RWPE2 (cell line): ENCODE results near the gene ACYP2.

Experiments
- ATAC-seq: fragments of 200-7000 bp; cut with Tn5 transposase; 3 replicates; pipeline ENCODE4 v1.9.1; 2021; ENCODE audit warnings: low read depth
- DNase-seq: peaks from one replicate; pipeline ENCODE4 v3.0.0-alpha.2; 2020; ENCODE audit warnings: low spot score
- H3K27ac ChIP-seq: fragments of 450-650 bp; 2 replicates; pipeline ENCODE4 v1.5.1; 2017; ENCODE audit warnings: mild to moderate bottlenecking; ENCODE audit not compliant: poor library complexity, severe bottlenecking
- H3K27me3 ChIP-seq: fragments of 250-450 bp; sonication (Bioruptor Pico); 2 replicates; pipeline ENCODE4 v1.5.1; 2021; ENCODE audit warnings: mild to moderate bottlenecking, moderate library complexity; ENCODE audit not compliant: insufficient read depth, poor library complexity, severe bottlenecking
- H3K36me3 ChIP-seq: fragments of 250-450 bp; sonication (Bioruptor Pico); 2 replicates; pipeline ENCODE4 v1.5.1; 2020; ENCODE audit warnings: low read depth, mild to moderate bottlenecking, moderate library complexity
- H3K4me1 ChIP-seq: fragments of 250-450 bp; sonication (Bioruptor Pico); 2 replicates; pipeline ENCODE4 v1.5.1; 2021; ENCODE audit warnings: mild to moderate bottlenecking, moderate library complexity; ENCODE audit not compliant: insufficient read depth, poor library complexity, severe bottlenecking
- H3K4me3 ChIP-seq: fragments of 250-450 bp; sonication (Bioruptor Pico); 2 replicates; pipeline ENCODE4 v1.5.1; 2021; ENCODE audit warnings: mild to moderate bottlenecking, moderate library complexity; ENCODE audit not compliant: severe bottlenecking
- H3K9me3 ChIP-seq: fragments of 250-450 bp; sonication (Bioruptor Pico); 2 replicates; pipeline ENCODE4 v1.5.1; 2021; ENCODE audit warnings: mild to moderate bottlenecking, moderate library complexity; ENCODE audit not compliant: severe bottlenecking
- TF ChIP-seq, protein P1 (sequence below): fragments of 450-650 bp; IDR thresholded peaks from one replicate; pipeline ENCODE4 v1.5.1; 2017; ENCODE audit warnings: mild to moderate bottlenecking, moderate library complexity; ENCODE audit not compliant: poor library complexity, severe bottlenecking

The ACYP2 gene

DNA sequence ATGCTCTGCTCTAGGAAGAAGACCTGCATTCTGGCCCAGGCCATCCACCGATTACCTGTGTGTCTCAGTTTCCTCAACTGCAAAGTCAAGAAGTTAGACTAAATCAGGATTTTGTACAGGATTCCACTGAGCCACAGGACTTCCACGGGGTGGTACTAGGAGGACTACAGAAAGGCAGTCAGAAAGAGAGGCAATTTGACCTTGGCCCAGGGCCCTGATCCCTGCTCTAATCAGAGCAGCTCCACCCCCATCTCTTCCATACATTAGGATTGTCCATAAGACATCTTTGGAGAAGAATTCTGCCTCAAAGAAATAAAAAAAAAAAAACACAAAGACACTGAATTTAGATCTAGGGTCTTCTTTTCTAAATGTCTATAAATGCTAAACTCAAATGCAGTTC lies 193.4 kb downstream of the ACYP2 start:
- ATAC-seq, result no peak

DNA sequence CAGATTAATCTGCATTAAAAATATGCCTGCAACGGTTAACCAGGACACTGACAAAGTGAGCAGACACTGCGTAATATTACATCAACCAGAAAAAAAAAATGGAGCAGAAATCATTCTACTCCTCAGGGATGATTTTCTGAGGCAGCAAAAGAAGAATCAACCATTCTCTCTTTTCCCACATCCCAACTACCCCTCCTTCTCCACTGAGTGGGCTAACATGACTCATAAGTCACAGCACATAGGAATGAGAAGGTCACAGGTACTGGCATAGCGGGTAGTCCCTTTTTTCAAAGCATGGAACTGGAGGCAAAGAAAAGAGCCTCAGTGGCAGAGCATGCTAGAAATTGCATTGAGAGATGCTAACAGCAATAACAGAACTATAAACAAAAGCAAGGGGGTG lies 194.9 kb downstream of the ACYP2 start:
- TF ChIP-seq, protein P1, sequence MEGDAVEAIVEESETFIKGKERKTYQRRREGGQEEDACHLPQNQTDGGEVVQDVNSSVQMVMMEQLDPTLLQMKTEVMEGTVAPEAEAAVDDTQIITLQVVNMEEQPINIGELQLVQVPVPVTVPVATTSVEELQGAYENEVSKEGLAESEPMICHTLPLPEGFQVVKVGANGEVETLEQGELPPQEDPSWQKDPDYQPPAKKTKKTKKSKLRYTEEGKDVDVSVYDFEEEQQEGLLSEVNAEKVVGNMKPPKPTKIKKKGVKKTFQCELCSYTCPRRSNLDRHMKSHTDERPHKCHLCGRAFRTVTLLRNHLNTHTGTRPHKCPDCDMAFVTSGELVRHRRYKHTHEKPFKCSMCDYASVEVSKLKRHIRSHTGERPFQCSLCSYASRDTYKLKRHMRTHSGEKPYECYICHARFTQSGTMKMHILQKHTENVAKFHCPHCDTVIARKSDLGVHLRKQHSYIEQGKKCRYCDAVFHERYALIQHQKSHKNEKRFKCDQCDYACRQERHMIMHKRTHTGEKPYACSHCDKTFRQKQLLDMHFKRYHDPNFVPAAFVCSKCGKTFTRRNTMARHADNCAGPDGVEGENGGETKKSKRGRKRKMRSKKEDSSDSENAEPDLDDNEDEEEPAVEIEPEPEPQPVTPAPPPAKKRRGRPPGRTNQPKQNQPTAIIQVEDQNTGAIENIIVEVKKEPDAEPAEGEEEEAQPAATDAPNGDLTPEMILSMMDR, result no peak
- no peak for DNase-seq
- ATAC-seq, result no peak

More for the DNA sequence above, 193.4 kb downstream of the ACYP2 start:
- no peak overlapping the region for H3K4me3 ChIP-seq
- H3K9me3 ChIP-seq, result no peaks in the 10 kb centered on the region
- TF ChIP-seq, protein P1, result no peak
- DNase-seq, result no peak
- no peaks in the 10 kb centered on the region for H3K27me3 ChIP-seq
- H3K36me3 ChIP-seq, result no peaks in the 10 kb centered on the region
- peaks cover 10% of the 10 kb centered on the region for H3K4me1 ChIP-seq
- H3K27ac ChIP-seq, result no peak overlapping the region

DNA sequence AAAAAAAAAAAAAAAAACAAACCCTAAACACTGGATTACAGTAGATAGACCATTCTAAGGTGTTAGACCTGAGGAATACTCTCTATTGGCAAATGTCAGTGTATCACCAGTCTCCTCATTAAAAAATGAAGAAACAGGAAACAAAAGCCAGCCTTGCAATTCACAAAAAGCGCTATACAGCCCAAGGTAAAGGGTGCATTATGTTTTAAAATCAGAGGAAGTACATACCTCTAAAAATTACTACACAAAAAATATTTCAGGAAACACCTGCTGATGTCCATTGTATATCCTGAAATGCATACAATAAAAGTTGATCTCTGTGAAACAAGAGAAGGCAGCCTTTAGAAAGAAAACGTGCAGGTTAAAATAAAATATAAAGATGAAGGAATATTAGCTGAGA lies 195.5 kb downstream of the ACYP2 start:
- Histone ChIP-seq H3K9me3 (no peaks in the 10 kb centered on the region), H3K4me3 (no peak overlapping the region), H3K4me1 (peaks cover 10% of the 10 kb centered on the region), H3K27me3 (no peaks in the 10 kb centered on the region), H3K36me3 (no peaks in the 10 kb centered on the region), H3K27ac (no peak overlapping the region)
- TF ChIP-seq, protein P1, result no peak
- no peak for DNase-seq
- no peak for ATAC-seq

More for the DNA sequence above, 194.9 kb downstream of the ACYP2 start:
- Histone ChIP-seq H3K4me3 (no peak overlapping the region), H3K4me1 (peaks cover 10% of the 10 kb centered on the region), H3K9me3 (no peaks in the 10 kb centered on the region), H3K27ac (no peak overlapping the region), H3K27me3 (no peaks in the 10 kb centered on the region), H3K36me3 (no peaks in the 10 kb centered on the region)

DNA sequence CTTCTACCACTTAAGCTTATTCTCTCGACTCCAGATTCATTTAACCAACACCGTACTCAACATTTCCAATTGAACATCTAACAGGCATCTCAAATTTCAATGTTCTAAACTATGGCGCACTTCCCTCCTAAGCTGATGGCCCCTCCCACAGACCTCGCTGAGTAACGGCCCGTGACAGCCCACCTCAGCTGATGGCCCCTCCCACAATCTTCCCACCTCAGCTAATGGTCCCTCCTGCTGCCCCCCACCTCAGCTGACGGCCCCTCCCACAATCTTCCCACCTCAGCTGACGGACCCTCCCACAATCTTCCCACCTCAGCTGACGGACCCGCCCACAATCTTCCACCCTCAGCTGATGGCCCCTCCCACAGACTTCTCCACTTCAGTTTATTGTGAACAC lies 197.7 kb downstream of the ACYP2 start:
- no peak for ATAC-seq
- no peak overlapping the region for H3K4me3 ChIP-seq
- H3K4me1 ChIP-seq, result no peaks in the 10 kb centered on the region
- no peak for DNase-seq
- H3K36me3 ChIP-seq, result no peaks in the 10 kb centered on the region
- TF ChIP-seq, protein P1, result no peak
- no peaks in the 10 kb centered on the region for H3K27me3 ChIP-seq
- H3K27ac ChIP-seq, result no peak overlapping the region
- no peaks in the 10 kb centered on the region for H3K9me3 ChIP-seq

DNA sequence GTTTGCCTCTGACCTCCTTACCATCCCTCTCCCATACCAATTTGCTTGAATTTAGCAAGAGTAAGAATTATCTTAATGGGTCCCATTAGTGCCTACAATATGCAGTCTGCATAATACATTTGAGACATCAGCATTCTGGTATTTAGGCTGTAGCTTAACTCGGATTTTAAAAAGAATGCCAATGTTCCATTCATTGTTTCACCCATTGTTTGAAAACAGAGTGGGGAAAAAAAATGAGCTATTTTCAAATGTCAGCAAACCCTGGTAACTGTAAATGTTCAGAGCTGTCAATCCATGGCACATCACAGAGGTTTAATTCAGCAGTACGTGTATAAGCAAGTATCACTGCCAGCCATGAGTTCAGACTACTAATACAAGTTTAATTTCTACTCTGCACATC lies 202.6 kb downstream of the ACYP2 start:
- H3K9me3 ChIP-seq, result no peaks in the 10 kb centered on the region
- H3K27me3 ChIP-seq, result no peaks in the 10 kb centered on the region
- H3K4me1 ChIP-seq, result no peaks in the 10 kb centered on the region
- H3K36me3 ChIP-seq, result no peaks in the 10 kb centered on the region
- H3K27ac ChIP-seq, result no peak overlapping the region
- no peak overlapping the region for H3K4me3 ChIP-seq
- DNase-seq (no peak), ATAC-seq (no peak)
- TF ChIP-seq, protein P1, result no peak
